ENCODE data around the gene HERC6.

- TF ChIP-seq POLR2AphosphoS5 (IDR thresholded peaks at IDR 0.05; ENCODE audit: low read depth, low read length): no peak
- TF ChIP-seq POLR2A (IDR thresholded peaks at IDR 0.05; ENCODE audit: low read depth, low read length): no peak
- no peak for TF ChIP-seq PAX5 (IDR thresholded peaks at IDR 0.05; ENCODE audit: insufficient read depth, low read length, severe bottlenecking)
- TF ChIP-seq TAF1 (IDR thresholded peaks at IDR 0.05; ENCODE audit: low read depth, low read length): no peak
- TF ChIP-seq SPI1 (IDR thresholded peaks at IDR 0.05; ENCODE audit: low read depth, low read length): no peak
- no peak for TF ChIP-seq POU2F2 (IDR thresholded peaks at IDR 0.05; ENCODE audit: low read depth, low read length)
Measured at GRCh38 chr4:88353324-88353723, 25.3 kb upstream of the HERC6 start.
